B cell (primary cell): ENCODE results near the gene CHORDC1.

ENCODE experiments used
- CTCF ChIP-seq: fragments of 200-600 bp; IDR thresholded peaks from one replicate; pipeline ENCODE4 v1.8.0; 2022; ENCODE audit warnings: antibody characterized with exemption, mild to moderate bottlenecking
- EZH2 ChIP-seq: IDR thresholded peaks from 2 replicates; pipeline ENCODE4 v1.6.1; 2012; ENCODE audit warnings: borderline replicate concordance, low read depth, mild to moderate bottlenecking, moderate library complexity, low read length; ENCODE audit not compliant: insufficient read depth, poor library complexity, severe bottlenecking

- no peak for TF ChIP-seq CTCF
- no peak for TF ChIP-seq EZH2
Observed at GRCh38 chr11:90219438-90219837, 3.4 kb downstream of the CHORDC1 start.
